Activated CD8-positive, alpha-beta T cell treated with anti-CD3 and anti-CD28 coated beads for 36 hours (primary cell): ENCODE data around the gene REPIN1. TPM values are rescaled to one million over a fixed set of nuclear protein-coding genes. Genes with fewer than 3 reads are reported as not detected.

ENCODE experiments used
- ATAC-seq: fragments of 200-7000 bp; cut with Tn5 transposase; one replicate; pipeline ENCODE4 v1.10.0; 2021; ENCODE audit warnings: mild to moderate bottlenecking, moderate library complexity
- CTCF ChIA-PET: fragments of 350-600 bp; sonication (Branson Sonifier 250); formaldehyde crosslinking; loops from one replicate; lab custom pipeline; 2021; ENCODE audit warnings: antibody characterized with exemption; lab: Charles Lee
- POLR2A ChIA-PET: fragments of 350-600 bp; sonication (Branson Sonifier 250); formaldehyde crosslinking; loops from one replicate; lab custom pipeline; 2021; ENCODE audit warnings: antibody characterized with exemption; lab: Charles Lee
- DNase-seq: peaks from one replicate; pipeline ENCODE4 v3.0.0-alpha.2; 2020
- H3K27ac Mint-ChIP-seq: one replicate; pipeline ENCODE4 v1.8.0; 2021; ENCODE audit warnings: mild to moderate bottlenecking, mixed read lengths
- H3K27me3 Mint-ChIP-seq: one replicate; pipeline ENCODE4 v1.8.0; 2021; ENCODE audit warnings: mixed read lengths
- H3K36me3 Mint-ChIP-seq: one replicate; pipeline ENCODE4 v1.8.0; 2021; ENCODE audit warnings: low read depth, mixed read lengths
- H3K4me1 Mint-ChIP-seq: one replicate; pipeline ENCODE4 v1.8.0; 2021; ENCODE audit warnings: low read depth, mixed read lengths
- H3K4me3 Mint-ChIP-seq: one replicate; pipeline ENCODE4 v1.8.0; 2021; ENCODE audit warnings: mild to moderate bottlenecking, moderate library complexity, mixed read lengths
- H3K9me3 Mint-ChIP-seq: one replicate; pipeline ENCODE4 v1.8.0; 2021; ENCODE audit warnings: mixed read lengths
- CTCF ChIP-seq: fragments of 200-600 bp; IDR thresholded peaks from one replicate; pipeline ENCODE4 v1.8.0; 2022; ENCODE audit warnings: antibody characterized with exemption, mild to moderate bottlenecking
- intact Hi-C: fragments of 100-400 bp; cut with micrococcal nuclease; formaldehyde crosslinking; loops from one replicate; pipeline ENCODE4 v1.10.0; 2022
- total RNA-seq, 2 experiments: library from RNA; stranded (reverse); gene quantifications; one replicate each; pipeline ENCODE4 v1.2.3, GENCODE V29; 2021

Gene REPIN1
- total RNA-seq, 2 experiments from 2014 or later, result 56.0 to 59.2 TPM

GRCh38 chr7:150368884-150369747 is 494 bp downstream of the REPIN1 start:
- H3K36me3 Mint-ChIP-seq, result peaks cover 23% of the 10 kb centered on the region
- intact Hi-C loops, result no loop called here
- H3K27ac Mint-ChIP-seq, result peak overlapping the region; percentile 97
- no peaks in the 10 kb centered on the region for H3K9me3 Mint-ChIP-seq
- ChIA-PET POLR2A (interaction anchor here (0.8 to 6.1 kb wide), 9 partner anchors 9 to 83 kb away, joined by 3 to 52 read pairs (median 10); partner anchors contain the start of genes ACTR3C, GIMAP8, LRRC61 and ZNF775), CTCF (interaction anchor here (1.1 to 3.8 kb wide), 5 partner anchors 9 to 80 kb away, joined by 3 to 23 read pairs (median 5); a partner anchor contains a TSS)
- no peak for TF ChIP-seq CTCF
- ATAC-seq (peak; percentile 47), DNase-seq (peak; percentile 63)
- peak overlapping the region; percentile 97 for H3K4me3 Mint-ChIP-seq
- H3K4me1 Mint-ChIP-seq, result peaks cover 59% of the 10 kb centered on the region
- no peaks in the 10 kb centered on the region for H3K27me3 Mint-ChIP-seq

- CTCF ChIA-PET, result interaction anchor here (1.1 to 3.8 kb wide), 3 partner anchors 8 to 45 kb away, joined by 3 to 23 read pairs (median 7); a partner anchor contains a TSS
- no peaks in the 10 kb centered on the region for H3K9me3 Mint-ChIP-seq
- DNase-seq (no peak), ATAC-seq (no peak)
- intact Hi-C loops, result no loop called here
- peaks cover 27% of the 10 kb centered on the region for H3K36me3 Mint-ChIP-seq
- H3K27ac Mint-ChIP-seq, result peak overlapping the region; percentile 97
- peaks cover 63% of the 10 kb centered on the region for H3K4me1 Mint-ChIP-seq
- POLR2A ChIA-PET, result interaction anchor here (0.9 to 6.1 kb wide), 5 partner anchors 8 to 82 kb away, joined by 3 to 52 read pairs (median 19); partner anchors contain the start of genes ACTR3C, GIMAP8, LRRC61 and ZNF775
- no peaks in the 10 kb centered on the region for H3K27me3 Mint-ChIP-seq
- no peak for TF ChIP-seq CTCF
- peak overlapping the region; percentile 97 for H3K4me3 Mint-ChIP-seq
Measured at GRCh38 chr7:150369748-150370501, 1.3 kb downstream of the REPIN1 start.

- CTCF ChIA-PET, result interaction anchor here (1.5 to 3.8 kb wide), 2 partner anchors 14 to 35 kb away, joined by 4 to 23 read pairs; a partner anchor contains a TSS
- ATAC-seq, result no peak
- no peak for TF ChIP-seq CTCF
- Mint-ChIP-seq H3K9me3 (no peaks in the 10 kb centered on the region), H3K36me3 (peaks cover 29% of the 10 kb centered on the region), H3K27ac (peak overlapping the region; percentile 97), H3K4me1 (peaks cover 61% of the 10 kb centered on the region), H3K27me3 (no peaks in the 10 kb centered on the region), H3K4me3 (peak overlapping the region; percentile 97)
- POLR2A ChIA-PET, result interaction anchor here (1.0 to 6.1 kb wide), 4 partner anchors 17 to 81 kb away, joined by 3 to 52 read pairs (median 16); partner anchors contain the start of genes ACTR3C, GIMAP8 and LRRC61
- intact Hi-C loops, result no loop called here
- no peak for DNase-seq
Measured at GRCh38 chr7:150370612-150371071, 2.0 kb downstream of the REPIN1 start.

- Mint-ChIP-seq H3K27ac (peak overlapping the region; percentile 97), H3K4me3 (no peak overlapping the region), H3K4me1 (peaks cover 61% of the 10 kb centered on the region), H3K27me3 (no peaks in the 10 kb centered on the region), H3K9me3 (no peaks in the 10 kb centered on the region), H3K36me3 (peaks cover 31% of the 10 kb centered on the region)
- no peak for DNase-seq
- TF ChIP-seq CTCF, result no peak
- ATAC-seq, result no peak
- ChIA-PET CTCF (interaction anchor here (1.5 to 3.8 kb wide), 2 partner anchors 15 to 34 kb away, joined by 4 to 23 read pairs; a partner anchor contains a TSS), POLR2A (interaction anchor here (1.0 to 6.1 kb wide), 3 partner anchors 18 to 80 kb away, joined by 3 to 52 read pairs (median 13); partner anchors contain the start of gene GIMAP8)
- intact Hi-C loops, result no loop called here
Measured at GRCh38 chr7:150371131-150371995, 2.7 kb downstream of the REPIN1 start.
